Measurements from ENCODE around the gene USH2A. TPM values are rescaled to one million over a fixed set of nuclear protein-coding genes. Genes with fewer than 3 reads are reported as not detected.

Gene USH2A
- total RNA-seq, 4 donors from 2014 or later, result 0.08 to 0.18 TPM; not detected in 2

DNA sequence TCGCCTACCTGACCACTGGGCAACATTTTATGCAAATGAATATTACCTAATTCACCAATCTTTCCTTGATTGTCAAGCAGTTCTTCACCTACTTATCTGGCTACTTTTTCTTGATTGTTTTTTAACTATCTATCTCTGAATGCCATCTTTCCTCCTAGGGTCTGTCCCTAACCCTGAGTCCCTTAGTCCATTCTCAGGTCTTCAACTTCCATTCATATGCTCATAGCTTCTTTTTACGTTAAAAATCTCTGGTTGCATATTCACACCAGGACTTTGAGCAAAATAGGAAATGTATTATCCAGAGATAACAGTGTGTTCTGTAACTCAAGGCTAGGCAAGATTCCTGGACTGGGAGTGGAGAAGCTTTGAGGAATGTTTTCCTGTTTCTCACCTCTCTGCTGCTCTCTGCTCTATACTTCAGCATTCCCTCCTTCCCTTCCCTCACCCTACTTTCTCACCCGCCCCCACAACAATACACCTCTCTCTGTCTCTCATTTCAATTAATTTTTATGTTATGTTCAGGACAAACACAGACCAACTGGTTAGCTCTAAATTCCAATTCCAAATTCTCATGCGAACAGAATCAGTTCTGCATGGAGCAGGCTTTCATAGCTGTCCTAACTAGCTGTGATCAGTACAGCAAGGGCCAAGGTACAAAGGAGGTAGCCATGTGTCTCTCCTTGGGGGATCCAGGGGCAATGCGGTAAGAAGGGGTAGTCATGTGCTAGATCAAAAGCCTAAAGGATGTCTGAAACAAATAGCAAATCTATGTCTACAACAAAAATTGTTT, 278.4 kb downstream of the USH2A start:
- Histone ChIP-seq H3K27ac (no peak overlapping the region), H3K4me3 (no peak overlapping the region), H3K9me3 (no peaks in the 10 kb centered on the region), H3K36me3 (no peaks in the 10 kb centered on the region), H3K4me1 (no peaks in the 10 kb centered on the region), H3K27me3 (no peaks in the 10 kb centered on the region)
- DNase-seq (ENCODE audit: low spot score in 2 of 2), result no peak
- TF ChIP-seq POLR2A (IDR thresholded peaks at IDR 0.05) (no peak), CTCF (IDR thresholded peaks at IDR 0.05) (no peak), EP300 (IDR thresholded peaks at IDR 0.05) (no peak), POLR2AphosphoS5 (IDR thresholded peaks at IDR 0.05) (no peak)
- 76% methylated on average over 5 of the region's 5 CpGs for WGBS

DNA sequence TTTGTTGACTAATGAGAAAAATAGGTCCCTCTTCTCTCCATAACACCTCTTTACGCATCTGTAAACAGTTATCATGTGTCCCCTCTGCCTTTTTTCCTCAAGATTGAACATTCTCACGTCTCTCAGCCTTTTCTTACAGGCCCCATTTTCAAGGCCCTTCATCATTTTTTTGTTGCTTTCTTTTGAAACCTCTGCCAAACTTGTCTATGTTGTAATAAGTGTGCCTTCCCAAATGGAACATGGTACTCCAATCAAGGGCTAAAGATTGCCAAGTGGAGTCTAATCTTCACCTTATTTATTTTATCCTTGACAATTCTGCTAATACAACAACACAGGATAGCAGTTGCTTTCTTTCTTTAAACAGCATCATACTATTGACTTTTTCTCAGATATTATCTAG, 280.3 kb downstream of the USH2A start:
- Histone ChIP-seq H3K4me1 (no peaks in the 10 kb centered on the region), H3K36me3 (no peaks in the 10 kb centered on the region), H3K9me3 (no peaks in the 10 kb centered on the region), H3K27ac (no peak overlapping the region), H3K4me3 (no peak overlapping the region), H3K27me3 (no peaks in the 10 kb centered on the region)
- WGBS, result 78% methylated on average over 2 of the region's 2 CpGs
- TF ChIP-seq POLR2AphosphoS5 (IDR thresholded peaks at IDR 0.05), result no peak
- TF ChIP-seq EP300 (IDR thresholded peaks at IDR 0.05), result no peak
- no peak for TF ChIP-seq POLR2A (IDR thresholded peaks at IDR 0.05)
- TF ChIP-seq CTCF (IDR thresholded peaks at IDR 0.05), result no peak
- no peak for DNase-seq (ENCODE audit: low spot score in 2 of 2)

DNA sequence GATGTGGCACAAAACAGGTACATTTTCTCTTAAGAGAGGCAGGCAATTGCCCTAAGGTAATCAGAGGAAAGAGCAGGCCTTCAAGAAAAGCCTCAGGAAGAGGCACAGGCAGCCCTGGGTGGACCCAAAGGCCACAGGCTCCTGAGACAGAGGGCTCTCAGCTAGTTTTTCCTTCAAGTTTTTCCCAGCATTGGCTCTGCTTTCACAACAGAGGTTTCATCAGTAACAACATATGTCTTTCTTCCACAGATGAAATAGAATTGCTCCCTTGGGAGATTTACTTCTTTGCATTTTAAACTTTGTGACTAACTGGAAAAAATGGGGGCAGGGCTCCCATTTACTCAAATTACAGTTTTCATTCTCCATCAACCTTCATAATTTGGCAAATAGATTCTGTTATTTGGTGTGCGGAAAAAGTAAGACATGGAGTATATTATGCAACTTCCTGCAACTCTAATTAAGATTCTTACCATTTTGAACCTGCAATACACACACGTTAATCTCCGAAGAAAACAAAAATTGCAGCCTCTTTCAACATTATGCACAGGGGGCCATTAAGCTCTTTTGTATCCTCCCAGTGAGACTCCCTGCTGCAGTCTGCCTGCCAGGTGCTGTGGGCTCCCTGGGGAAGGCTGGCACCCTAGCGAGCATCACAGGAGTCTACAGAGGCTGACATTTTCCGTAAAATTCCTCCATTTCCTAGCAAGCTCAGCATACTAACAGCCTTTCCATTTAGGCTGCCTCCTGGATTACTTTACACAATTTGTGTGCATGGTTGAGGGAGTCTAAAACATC, 282.3 kb downstream of the USH2A start:
- Histone ChIP-seq H3K36me3 (no peaks in the 10 kb centered on the region), H3K27me3 (no peaks in the 10 kb centered on the region), H3K4me3 (no peak overlapping the region), H3K4me1 (no peaks in the 10 kb centered on the region), H3K27ac (no peak overlapping the region), H3K9me3 (no peaks in the 10 kb centered on the region)
- 82% methylated on average over 4 of the region's 5 CpGs for WGBS
- DNase-seq (ENCODE audit: low spot score in 2 of 2), result no peak
- TF ChIP-seq CTCF (IDR thresholded peaks at IDR 0.05), result no peak
- no peak for TF ChIP-seq POLR2A (IDR thresholded peaks at IDR 0.05)
- TF ChIP-seq POLR2AphosphoS5 (IDR thresholded peaks at IDR 0.05), result no peak
- TF ChIP-seq EP300 (IDR thresholded peaks at IDR 0.05), result no peak

DNA sequence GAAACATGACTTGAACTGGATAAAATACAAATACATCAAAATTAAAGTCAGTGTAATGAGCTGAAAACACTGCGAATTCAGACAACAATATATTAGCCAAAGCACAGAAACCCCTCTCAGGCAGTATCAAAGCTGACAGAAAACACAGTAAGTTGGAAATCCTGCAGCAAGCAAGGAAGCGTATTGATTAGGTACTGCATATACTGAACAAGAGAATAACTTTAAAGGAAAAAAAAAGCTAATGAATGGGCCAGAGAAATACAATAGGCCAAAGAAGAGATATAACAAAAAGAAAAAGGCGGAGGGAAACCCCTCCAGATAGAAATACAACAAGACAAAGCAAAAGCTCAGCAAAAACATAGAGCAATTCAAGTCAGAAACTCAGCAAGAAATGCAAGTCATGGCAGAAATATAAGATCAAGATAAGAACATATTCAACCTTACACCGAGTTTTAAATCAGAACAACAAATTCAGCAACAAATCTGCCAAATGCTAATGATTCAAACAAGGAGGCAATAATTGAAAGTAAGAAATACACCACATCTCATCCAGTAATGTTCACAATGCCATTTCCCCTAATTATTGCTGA, 299.0 kb downstream of the USH2A start:
- Histone ChIP-seq H3K27ac (no peak overlapping the region), H3K4me1 (no peaks in the 10 kb centered on the region), H3K27me3 (no peaks in the 10 kb centered on the region), H3K36me3 (no peaks in the 10 kb centered on the region), H3K9me3 (no peaks in the 10 kb centered on the region), H3K4me3 (no peak overlapping the region)
- 81% methylated on average over 4 of the region's 4 CpGs for WGBS
- no peak for DNase-seq (ENCODE audit: low spot score in 2 of 2)
- TF ChIP-seq CTCF (IDR thresholded peaks at IDR 0.05) (no peak), POLR2A (IDR thresholded peaks at IDR 0.05) (no peak), POLR2AphosphoS5 (IDR thresholded peaks at IDR 0.05) (no peak), EP300 (IDR thresholded peaks at IDR 0.05) (no peak)
